ENCODE measurements around the gene PSME1.

DNA sequence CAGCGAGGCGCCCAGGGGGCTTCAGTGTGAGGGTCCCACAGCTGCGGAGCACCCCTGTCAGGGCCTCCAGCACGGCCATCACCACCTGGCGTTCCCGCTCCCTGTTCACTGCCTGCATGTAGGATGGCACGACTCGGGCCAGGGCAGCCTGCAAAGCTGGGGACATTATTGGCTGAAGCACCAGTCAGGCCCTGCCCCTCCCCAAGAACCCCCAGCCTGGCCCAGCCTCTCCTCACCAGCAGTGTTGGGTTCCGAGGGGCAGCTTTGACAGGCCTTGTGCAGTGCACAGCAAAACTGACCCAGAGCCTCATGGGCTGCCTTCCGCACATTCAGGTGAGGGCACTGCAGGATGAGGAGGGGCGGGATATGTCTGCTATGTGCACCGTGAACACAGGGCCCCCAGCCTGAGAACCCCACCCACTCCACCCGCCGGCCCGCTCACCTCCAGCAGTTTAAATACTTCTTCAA is 47.1 kb downstream of the PSME1 start:
- TF ChIP-seq, protein P1, sequence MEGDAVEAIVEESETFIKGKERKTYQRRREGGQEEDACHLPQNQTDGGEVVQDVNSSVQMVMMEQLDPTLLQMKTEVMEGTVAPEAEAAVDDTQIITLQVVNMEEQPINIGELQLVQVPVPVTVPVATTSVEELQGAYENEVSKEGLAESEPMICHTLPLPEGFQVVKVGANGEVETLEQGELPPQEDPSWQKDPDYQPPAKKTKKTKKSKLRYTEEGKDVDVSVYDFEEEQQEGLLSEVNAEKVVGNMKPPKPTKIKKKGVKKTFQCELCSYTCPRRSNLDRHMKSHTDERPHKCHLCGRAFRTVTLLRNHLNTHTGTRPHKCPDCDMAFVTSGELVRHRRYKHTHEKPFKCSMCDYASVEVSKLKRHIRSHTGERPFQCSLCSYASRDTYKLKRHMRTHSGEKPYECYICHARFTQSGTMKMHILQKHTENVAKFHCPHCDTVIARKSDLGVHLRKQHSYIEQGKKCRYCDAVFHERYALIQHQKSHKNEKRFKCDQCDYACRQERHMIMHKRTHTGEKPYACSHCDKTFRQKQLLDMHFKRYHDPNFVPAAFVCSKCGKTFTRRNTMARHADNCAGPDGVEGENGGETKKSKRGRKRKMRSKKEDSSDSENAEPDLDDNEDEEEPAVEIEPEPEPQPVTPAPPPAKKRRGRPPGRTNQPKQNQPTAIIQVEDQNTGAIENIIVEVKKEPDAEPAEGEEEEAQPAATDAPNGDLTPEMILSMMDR (IDR thresholded peaks at IDR 0.05) = no peak
- no peak for TF ChIP-seq POLR2A (IDR thresholded peaks at IDR 0.05)
